ENCODE measurements around the gene C1orf174. TPM values are rescaled to one million over a fixed set of nuclear protein-coding genes. Genes with fewer than 3 reads are reported as not detected.

The C1orf174 gene
- total RNA-seq, 1 donor from 2014 or later = 14.4 TPM

- intact Hi-C loops (cut with micrococcal nuclease) = no loop called here
- no peak for DNase-seq
- ATAC-seq = no peak
These were observed 16.7 kb downstream of the C1orf174 start for GRCh38 chr1:3883194-3883925.

- ATAC-seq = no peak
- intact Hi-C loops (cut with micrococcal nuclease) = no loop called here
- DNase-seq = no peak
These were observed 18.9 kb downstream of the C1orf174 start for GRCh38 chr1:3881193-3881480.

- intact Hi-C loops (cut with micrococcal nuclease) = no loop called here
- DNase-seq = no peak
- ATAC-seq = no peak
These were observed 19.5 kb downstream of the C1orf174 start for GRCh38 chr1:3880429-3881192.

- no peak for DNase-seq
- intact Hi-C loops (cut with micrococcal nuclease) = no loop called here
- ATAC-seq = no peak
These were observed 20.2 kb downstream of the C1orf174 start for GRCh38 chr1:3879787-3880428.

- DNase-seq (no peak), ATAC-seq (no peak)
These were observed 21.0 kb downstream of the C1orf174 start for GRCh38 chr1:3879099-3879498.

GRCh38 chr1:3876716-3877115 lies 23.4 kb downstream of the C1orf174 start:
- intact Hi-C loops (cut with micrococcal nuclease) = no loop called here

More at GRCh38 chr1:3879099-3879498, 21.0 kb downstream of the C1orf174 start:
- intact Hi-C loops (cut with micrococcal nuclease) = no loop called here

GRCh38 chr1:3874736-3875135 lies 25.3 kb downstream of the C1orf174 start:
- ATAC-seq = no peak
- intact Hi-C loops (cut with micrococcal nuclease) = no loop called here
- DNase-seq = no peak

More at GRCh38 chr1:3876716-3877115, 23.4 kb downstream of the C1orf174 start:
- DNase-seq (no peak), ATAC-seq (no peak)

- intact Hi-C loops (cut with micrococcal nuclease) = no loop called here
- ATAC-seq (no peak), DNase-seq (no peak)
These were observed 27.5 kb downstream of the C1orf174 start for GRCh38 chr1:3872546-3872945.

- ATAC-seq = no peak
- DNase-seq = no peak
- intact Hi-C loops (cut with micrococcal nuclease) = no loop called here
These were observed 28.6 kb downstream of the C1orf174 start for GRCh38 chr1:3871451-3871805.

GRCh38 chr1:3869751-3870301 lies 30.2 kb downstream of the C1orf174 start:
- intact Hi-C loops (cut with micrococcal nuclease) = no loop called here
- DNase-seq (no peak), ATAC-seq (no peak)

GRCh38 chr1:3868464-3869006 lies 31.5 kb downstream of the C1orf174 start:
- DNase-seq (no peak), ATAC-seq (peak; percentile 39)
- intact Hi-C loops (cut with micrococcal nuclease) = no loop called here

- intact Hi-C loops (cut with micrococcal nuclease) = no loop called here
- ATAC-seq = no peak
- DNase-seq = no peak
These were observed 34.4 kb downstream of the C1orf174 start for GRCh38 chr1:3865606-3866160.

- ATAC-seq (no peak), DNase-seq (no peak)
- intact Hi-C loops (cut with micrococcal nuclease) = no loop called here
These were observed 35.2 kb downstream of the C1orf174 start for GRCh38 chr1:3864884-3865283.

- DNase-seq = no peak
- intact Hi-C loops (cut with micrococcal nuclease) = no loop called here
These were observed 36.7 kb downstream of the C1orf174 start for GRCh38 chr1:3863231-3863935.

GRCh38 chr1:3858231-3858981 lies 41.7 kb downstream of the C1orf174 start:
- no peak for DNase-seq
- intact Hi-C loops (cut with micrococcal nuclease) = no loop called here
- ATAC-seq = no peak

More at GRCh38 chr1:3863231-3863935, 36.7 kb downstream of the C1orf174 start:
- no peak for ATAC-seq

- ATAC-seq (peak; percentile 3), DNase-seq (no peak)
- intact Hi-C loops (cut with micrococcal nuclease) = no loop called here
These were observed 42.3 kb downstream of the C1orf174 start for GRCh38 chr1:3857791-3858129.

GRCh38 chr1:3856923-3857790 lies 42.9 kb downstream of the C1orf174 start, which contains the start of the genes CEP104 and DFFB:
TSS of gene CEP104 (minus strand) at chr1:3857211. CDS start at chr1:3852407, 4,804 bp downstream.
TSS of gene DFFB (plus strand) at chr1:3857476. CDS start at chr1:3857604, 128 bp downstream.
- ATAC-seq (peak; percentile 97), DNase-seq (peak; percentile 94)
- intact Hi-C loops (cut with micrococcal nuclease) = no loop called here
